Panc1 (cell line): Measurements from ENCODE around the gene TRIM59. TPM values are rescaled to one million over a fixed set of nuclear protein-coding genes. Genes with fewer than 3 reads are reported as not detected.

Source experiments
- ATAC-seq: fragments of 200-7000 bp; cut with Tn5 transposase; 2 replicates; pipeline ENCODE4 v1.9.1; 2020; ENCODE audit warnings: mild to moderate bottlenecking, moderate library complexity
- BruUV-seq: library from RNA; stranded (reverse); fragments of 400-500 nt; replicated peaks from 2 replicates; lab custom pipeline; 2021; lab: Mats Ljungman, UMichigan
- CTCF ChIA-PET: fragments of 300-600 bp; sonication (Branson Sonifier 250); formaldehyde crosslinking; loops from one replicate; lab custom pipeline; 2022; ENCODE audit warnings: antibody characterized with exemption; lab: Charles Lee
- POLR2A ChIA-PET: fragments of 300-600 bp; sonication (Branson Sonifier 250); formaldehyde crosslinking; loops from one replicate; lab custom pipeline; 2022; ENCODE audit warnings: antibody characterized with exemption; lab: Charles Lee
- DNase-seq: peaks from one replicate; pipeline ENCODE4 v3.0.0-alpha.2; 2010; ENCODE audit warnings: low read depth, low spot score
- H3K27ac ChIP-seq: 2 replicates; pipeline ENCODE4 v1.5.1; 2011; ENCODE audit warnings: mild to moderate bottlenecking, low read length, inconsistent platforms
- H3K27me3 ChIP-seq: fragments of 200-500 bp; sonication (Bioruptor generic); 2 replicates; pipeline ENCODE4 v1.6.0; 2014; ENCODE audit warnings: low read length, inconsistent platforms; ENCODE audit not compliant: control insufficient read depth, insufficient read depth
- H3K36me3 ChIP-seq: fragments of 200-500 bp; sonication (Bioruptor generic); 2 replicates; pipeline ENCODE4 v1.5.1; 2014; ENCODE audit warnings: inconsistent platforms, mild to moderate bottlenecking, low read length, moderate library complexity; ENCODE audit not compliant: control insufficient read depth, insufficient read depth
- H3K4me1 ChIP-seq: 2 replicates; pipeline ENCODE4 v1.5.1; 2011; ENCODE audit warnings: inconsistent platforms, mild to moderate bottlenecking, low read length, moderate library complexity; ENCODE audit not compliant: control insufficient read depth, insufficient read depth
- H3K4me3 ChIP-seq, 2 experiments: 2 replicates each; pipeline ENCODE4 v1.5.1; 2011 to 2012; ENCODE audit warnings: low read depth in 2 of 2, low read length in 2 of 2, mild to moderate bottlenecking in 2 of 2, inconsistent platforms in 1 of 2, moderate library complexity in 1 of 2
- H3K9me3 ChIP-seq: fragments of 200-500 bp; sonication (Bioruptor generic); 2 replicates; pipeline ENCODE4 v1.5.1; 2014; ENCODE audit warnings: low read depth, mild to moderate bottlenecking, inconsistent platforms, low read length, moderate library complexity; ENCODE audit not compliant: control insufficient read depth, insufficient read depth
- POLR2AphosphoS5 ChIP-seq: IDR thresholded peaks from 2 replicates; pipeline ENCODE4 v1.6.1; 2012; ENCODE audit warnings: mild to moderate bottlenecking, low read depth, low read length, moderate library complexity
- SIN3A ChIP-seq: IDR thresholded peaks from 2 replicates; pipeline ENCODE4 v1.6.1; 2012; ENCODE audit warnings: low read depth, mild to moderate bottlenecking, low read length, moderate library complexity, borderline replicate concordance; ENCODE audit not compliant: insufficient read depth
- TCF7L2 ChIP-seq: IDR thresholded peaks from 2 replicates; pipeline ENCODE4 v1.6.1; 2011; ENCODE audit warnings: mild to moderate bottlenecking, low read depth, low read length, inconsistent platforms
- in situ Hi-C: cut with HindIII; loops from 2 replicates; pipeline ENCODE4 v1.10.0; 2016; ENCODE audit warnings: low sequenced_read_pairs, low pct_unique_long_range_greater_than_20kb
- intact Hi-C: fragments of 100-400 bp; cut with micrococcal nuclease; formaldehyde crosslinking; loops from one replicate; pipeline ENCODE4 v1.10.0; 2022; ENCODE audit not compliant: unreplicated experiment
- total RNA-seq: library from RNA; stranded (reverse); gene quantifications from one replicate; pipeline ENCODE4 v1.2.1, GENCODE V29; 2021; ENCODE audit not compliant: unreplicated experiment
- TF ChIP-seq, protein P1 (sequence below), 2 experiments: IDR thresholded peaks; 2 replicates each; pipeline ENCODE4 v1.6.1; 2011 to 2012; ENCODE audit warnings: low read depth in 2 of 2, control low read depth in 1 of 2, low read length in 1 of 2, mild to moderate bottlenecking in 1 of 2, moderate library complexity in 1 of 2; ENCODE audit not compliant: insufficient read depth in 1 of 2
- TF ChIP-seq, protein P2 (sequence below): fragments of 450-650 bp; IDR thresholded peaks from 2 replicates; pipeline ENCODE4 v1.5.1; 2017; ENCODE audit warnings: mild to moderate bottlenecking

Gene TRIM59
- total RNA-seq, 1 experiment from 2014 or later, result 27.9 TPM

DNA sequence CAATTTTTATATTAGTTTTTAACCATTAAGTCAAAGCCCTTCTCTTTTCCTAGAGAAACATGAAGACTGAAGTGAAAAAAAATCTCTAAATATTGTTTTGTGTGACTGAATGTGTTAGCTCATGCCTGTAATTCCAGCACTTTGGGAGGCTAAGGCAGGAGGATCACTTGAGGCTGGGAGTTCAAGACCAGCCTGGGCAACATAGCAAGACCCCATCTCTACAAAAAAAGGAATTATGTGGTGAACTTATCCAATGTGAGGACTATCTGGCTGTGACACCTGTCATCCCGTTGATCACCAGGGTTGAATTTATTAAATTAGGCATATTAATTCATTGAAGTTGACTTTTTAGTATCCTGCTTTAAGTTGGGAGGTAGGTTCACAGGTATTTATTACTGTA is 37.1 kb downstream of the TRIM59 start:
- H3K4me1 ChIP-seq, result no peaks in the 10 kb centered on the region
- intact Hi-C loops, result loop anchor here (5.0 kb wide), 2 partner anchors 250 to 380 kb away; no protein-coding TSS in a partner anchor
- TF ChIP-seq SIN3A, result no peak
- no peak for TF ChIP-seq TCF7L2
- TF ChIP-seq, protein P1, sequence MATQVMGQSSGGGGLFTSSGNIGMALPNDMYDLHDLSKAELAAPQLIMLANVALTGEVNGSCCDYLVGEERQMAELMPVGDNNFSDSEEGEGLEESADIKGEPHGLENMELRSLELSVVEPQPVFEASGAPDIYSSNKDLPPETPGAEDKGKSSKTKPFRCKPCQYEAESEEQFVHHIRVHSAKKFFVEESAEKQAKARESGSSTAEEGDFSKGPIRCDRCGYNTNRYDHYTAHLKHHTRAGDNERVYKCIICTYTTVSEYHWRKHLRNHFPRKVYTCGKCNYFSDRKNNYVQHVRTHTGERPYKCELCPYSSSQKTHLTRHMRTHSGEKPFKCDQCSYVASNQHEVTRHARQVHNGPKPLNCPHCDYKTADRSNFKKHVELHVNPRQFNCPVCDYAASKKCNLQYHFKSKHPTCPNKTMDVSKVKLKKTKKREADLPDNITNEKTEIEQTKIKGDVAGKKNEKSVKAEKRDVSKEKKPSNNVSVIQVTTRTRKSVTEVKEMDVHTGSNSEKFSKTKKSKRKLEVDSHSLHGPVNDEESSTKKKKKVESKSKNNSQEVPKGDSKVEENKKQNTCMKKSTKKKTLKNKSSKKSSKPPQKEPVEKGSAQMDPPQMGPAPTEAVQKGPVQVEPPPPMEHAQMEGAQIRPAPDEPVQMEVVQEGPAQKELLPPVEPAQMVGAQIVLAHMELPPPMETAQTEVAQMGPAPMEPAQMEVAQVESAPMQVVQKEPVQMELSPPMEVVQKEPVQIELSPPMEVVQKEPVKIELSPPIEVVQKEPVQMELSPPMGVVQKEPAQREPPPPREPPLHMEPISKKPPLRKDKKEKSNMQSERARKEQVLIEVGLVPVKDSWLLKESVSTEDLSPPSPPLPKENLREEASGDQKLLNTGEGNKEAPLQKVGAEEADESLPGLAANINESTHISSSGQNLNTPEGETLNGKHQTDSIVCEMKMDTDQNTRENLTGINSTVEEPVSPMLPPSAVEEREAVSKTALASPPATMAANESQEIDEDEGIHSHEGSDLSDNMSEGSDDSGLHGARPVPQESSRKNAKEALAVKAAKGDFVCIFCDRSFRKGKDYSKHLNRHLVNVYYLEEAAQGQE (IDR thresholded peaks at IDR 0.05; ENCODE audit: insufficient read depth in 1 of 2, low read depth in 2 of 2, low read length in 1 of 2), result no peak
- TF ChIP-seq POLR2AphosphoS5, result no peak
- TF ChIP-seq, protein P2, sequence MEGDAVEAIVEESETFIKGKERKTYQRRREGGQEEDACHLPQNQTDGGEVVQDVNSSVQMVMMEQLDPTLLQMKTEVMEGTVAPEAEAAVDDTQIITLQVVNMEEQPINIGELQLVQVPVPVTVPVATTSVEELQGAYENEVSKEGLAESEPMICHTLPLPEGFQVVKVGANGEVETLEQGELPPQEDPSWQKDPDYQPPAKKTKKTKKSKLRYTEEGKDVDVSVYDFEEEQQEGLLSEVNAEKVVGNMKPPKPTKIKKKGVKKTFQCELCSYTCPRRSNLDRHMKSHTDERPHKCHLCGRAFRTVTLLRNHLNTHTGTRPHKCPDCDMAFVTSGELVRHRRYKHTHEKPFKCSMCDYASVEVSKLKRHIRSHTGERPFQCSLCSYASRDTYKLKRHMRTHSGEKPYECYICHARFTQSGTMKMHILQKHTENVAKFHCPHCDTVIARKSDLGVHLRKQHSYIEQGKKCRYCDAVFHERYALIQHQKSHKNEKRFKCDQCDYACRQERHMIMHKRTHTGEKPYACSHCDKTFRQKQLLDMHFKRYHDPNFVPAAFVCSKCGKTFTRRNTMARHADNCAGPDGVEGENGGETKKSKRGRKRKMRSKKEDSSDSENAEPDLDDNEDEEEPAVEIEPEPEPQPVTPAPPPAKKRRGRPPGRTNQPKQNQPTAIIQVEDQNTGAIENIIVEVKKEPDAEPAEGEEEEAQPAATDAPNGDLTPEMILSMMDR, result no peak
- no TSS peak for BruUV-seq
- peaks cover 77% of the 10 kb centered on the region for H3K36me3 ChIP-seq
- no peaks in the 10 kb centered on the region for H3K27me3 ChIP-seq
- ATAC-seq, result no peak
- H3K9me3 ChIP-seq, result no peaks in the 10 kb centered on the region
- in situ Hi-C loops, result no loop called here
- CTCF ChIA-PET, result no interaction called here
- H3K4me3 ChIP-seq, result no peak overlapping the region
- no peak for DNase-seq
- no peak overlapping the region for H3K27ac ChIP-seq
- POLR2A ChIA-PET, result no interaction called here

DNA sequence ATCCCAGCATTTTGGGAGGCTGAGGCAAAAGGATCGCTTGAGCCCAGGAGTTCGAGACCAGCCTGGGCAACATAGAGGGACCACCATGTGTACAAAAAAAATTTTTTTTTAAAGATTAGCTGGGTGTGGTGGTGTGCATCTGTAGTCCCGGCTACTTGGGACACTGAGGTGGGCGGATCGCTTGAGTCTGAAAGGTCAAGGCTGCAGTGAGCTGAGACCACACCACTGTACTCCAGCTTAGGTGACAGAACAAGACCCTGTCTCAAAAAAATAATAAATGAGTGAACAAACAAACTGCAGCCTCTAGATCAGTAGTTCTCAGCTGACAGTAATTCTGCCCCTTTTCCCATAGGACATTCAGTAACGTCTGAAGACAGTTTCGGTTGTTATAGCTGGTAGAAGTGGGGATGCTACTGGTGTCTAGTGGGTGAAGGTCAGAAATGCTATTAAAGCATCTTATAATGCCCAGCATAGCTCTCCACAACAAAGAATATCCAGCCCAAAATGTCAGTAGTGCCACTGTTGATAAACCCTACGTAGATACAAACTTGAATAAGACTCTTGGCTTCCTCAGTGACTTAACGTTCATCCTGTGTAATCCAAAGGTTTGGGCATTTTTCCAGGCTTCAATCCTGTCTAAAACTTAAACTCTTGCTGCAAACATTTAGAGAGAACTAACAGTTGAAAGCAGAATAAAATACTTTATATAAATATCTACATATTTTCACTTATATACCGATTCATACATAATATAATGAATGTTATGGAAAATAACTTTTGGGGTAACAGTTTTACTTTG is 39.6 kb downstream of the TRIM59 start:
- Histone ChIP-seq H3K36me3 (peaks cover 74% of the 10 kb centered on the region), H3K27ac (no peak overlapping the region; the same call in 1 of the 2 replicates), H3K4me1 (peaks cover 4% of the 10 kb centered on the region; the same call in 1 of the 2 replicates), H3K27me3 (no peaks in the 10 kb centered on the region), H3K9me3 (no peaks in the 10 kb centered on the region), H3K4me3 (no peak overlapping the region)
- in situ Hi-C loops (no loop called here), intact Hi-C loops (loop anchor here (5.0 kb wide), 2 partner anchors 248 to 378 kb away; no protein-coding TSS in a partner anchor)
- TF ChIP-seq SIN3A, result no peak
- ChIA-PET CTCF (interaction anchor here (0.7 kb wide), 1 partner anchor 247 kb away, joined by 8 read pairs; no protein-coding TSS in a partner anchor), POLR2A (interaction anchor here (0.6 kb wide), 2 partner anchors 18 to 1609 kb away, joined by 3 read pairs; no protein-coding TSS in a partner anchor)
- ATAC-seq (peak; percentile 40), DNase-seq (no peak)
- BruUV-seq, result no TSS peak
